ENCODE data around the gene TXNL4A.

Gene TXNL4A

GRCh38 chr18:79950515-79951341, 37.6 kb downstream of the TXNL4A start:
- TF ChIP-seq YY1 (IDR thresholded peaks at IDR 0.05; ENCODE audit: low read depth) (0 out of 2 replicates have a peak, but pooled peaks have one; percentile 36), USF1 (IDR thresholded peaks at IDR 0.05) (no peak)

- TF ChIP-seq TAF1 (IDR thresholded peaks at IDR 0.05; ENCODE audit: low read depth) (no peak), ZBTB7A (IDR thresholded peaks at IDR 0.05; ENCODE audit: low read depth) (no peak), TEAD4 (IDR thresholded peaks at IDR 0.05) (no peak)
Observed at GRCh38 chr18:79949697-79950487, 38.5 kb downstream of the TXNL4A start.

- no peak for TF ChIP-seq TCF12 (IDR thresholded peaks at IDR 0.05; ENCODE audit: low read depth)
- TF ChIP-seq NFIC (IDR thresholded peaks at IDR 0.05) = no peak
- no peak for TF ChIP-seq EP300 (IDR thresholded peaks at IDR 0.05; ENCODE audit: borderline replicate concordance)
- TF ChIP-seq RAD21 (IDR thresholded peaks at IDR 0.05; ENCODE audit: low read depth) = no peak
- TF ChIP-seq FOXM1 (IDR thresholded peaks at IDR 0.05; ENCODE audit: borderline replicate concordance, low read depth) = no peak
- no peak for TF ChIP-seq TAF1 (IDR thresholded peaks at IDR 0.05; ENCODE audit: low read depth)
- TF ChIP-seq USF1 (IDR thresholded peaks at IDR 0.05) = no peak
- TF ChIP-seq EGR1 (IDR thresholded peaks at IDR 0.05) = no peak
Observed at GRCh38 chr18:79948719-79949411, 39.5 kb downstream of the TXNL4A start.

GRCh38 chr18:79947881-79948610, 40.3 kb downstream of the TXNL4A start:
- TF ChIP-seq REST (IDR thresholded peaks at IDR 0.05; ENCODE audit: low read depth) (no peak), MAX (IDR thresholded peaks at IDR 0.05) (no peak), EGR1 (IDR thresholded peaks at IDR 0.05) (no peak)

GRCh38 chr18:79947054-79947755, 41.2 kb downstream of the TXNL4A start:
- TF ChIP-seq EP300 (IDR thresholded peaks at IDR 0.05; ENCODE audit: borderline replicate concordance) = no peak
- no peak for TF ChIP-seq RAD21 (IDR thresholded peaks at IDR 0.05; ENCODE audit: low read depth)
- no peak for TF ChIP-seq TCF12 (IDR thresholded peaks at IDR 0.05; ENCODE audit: low read depth)
- TF ChIP-seq EGR1 (IDR thresholded peaks at IDR 0.05) = no peak
- no peak for TF ChIP-seq MAX (IDR thresholded peaks at IDR 0.05)
- TF ChIP-seq YY1 (IDR thresholded peaks at IDR 0.05; ENCODE audit: low read depth) = no peak
- no peak for TF ChIP-seq USF1 (IDR thresholded peaks at IDR 0.05)
- no peak for TF ChIP-seq REST (IDR thresholded peaks at IDR 0.05; ENCODE audit: low read depth)
- no peak for TF ChIP-seq CREB1 (IDR thresholded peaks at IDR 0.05; ENCODE audit: low read depth)
- TF ChIP-seq ZBTB7A (IDR thresholded peaks at IDR 0.05; ENCODE audit: low read depth) = no peak
- TF ChIP-seq NFIC (IDR thresholded peaks at IDR 0.05) = no peak
- TF ChIP-seq TEAD4 (IDR thresholded peaks at IDR 0.05) = no peak
- no peak for TF ChIP-seq FOXM1 (IDR thresholded peaks at IDR 0.05; ENCODE audit: borderline replicate concordance, low read depth)
- no peak for TF ChIP-seq CEBPB (IDR thresholded peaks at IDR 0.05)
- no peak for TF ChIP-seq TAF1 (IDR thresholded peaks at IDR 0.05; ENCODE audit: low read depth)

Data from Ishikawa (cell line).